NCI-H1092 treated with DMSO at 0.1 percent for 48 hours (cell line): ENCODE results near the gene ARF1.

Source experiments
- DNase-seq: peaks from one replicate; lab custom pipeline; 2025; lab: John Stamatoyannopoulos, UW

ARF1 gene

DNA sequence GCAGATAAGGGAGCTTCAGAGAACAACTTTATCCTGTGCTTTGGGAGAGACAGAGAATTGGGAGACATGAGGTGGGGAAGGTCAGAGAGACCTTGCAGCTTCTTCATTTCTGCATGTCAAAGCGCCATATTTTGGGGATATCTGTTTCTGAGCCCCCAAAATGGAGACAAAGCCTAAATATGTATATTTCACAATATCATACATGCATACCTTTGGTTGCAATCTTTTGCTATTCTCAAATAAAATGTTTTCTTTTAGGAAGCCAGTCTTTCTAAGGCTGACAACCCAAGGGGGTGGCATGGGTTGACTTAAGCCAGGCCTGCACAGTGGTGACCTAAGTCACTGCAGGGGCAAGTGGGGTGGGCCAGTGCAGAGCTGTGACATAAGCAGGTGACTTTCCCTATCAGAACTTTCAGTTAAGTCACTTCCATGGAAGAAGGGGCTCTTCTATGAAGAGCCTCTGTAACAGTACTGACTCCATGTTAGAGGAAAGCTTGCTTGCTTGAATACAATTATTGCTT lies 40.5 kb downstream of the ARF1 start:
- no peak for DNase-seq

DNA sequence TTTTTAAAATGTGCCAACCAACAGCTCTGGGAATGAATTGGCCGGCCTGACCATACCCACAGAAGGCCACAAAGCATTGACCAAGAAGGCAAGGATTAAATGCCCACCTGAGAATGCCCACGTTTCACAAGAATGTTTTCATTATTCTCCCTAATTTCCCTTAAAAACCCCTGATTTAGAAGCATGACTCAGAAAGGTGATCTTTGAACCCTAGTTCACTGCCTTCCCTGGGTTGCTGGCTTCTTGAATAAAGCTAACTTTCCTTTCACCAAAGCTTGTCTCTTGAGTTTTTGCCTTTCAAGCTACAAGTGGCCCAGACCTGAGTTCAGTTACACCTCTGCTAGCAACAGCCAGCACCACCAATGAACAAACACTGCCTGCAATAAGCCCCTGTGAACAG lies 41.0 kb downstream of the ARF1 start:
- DNase-seq: no peak

DNA sequence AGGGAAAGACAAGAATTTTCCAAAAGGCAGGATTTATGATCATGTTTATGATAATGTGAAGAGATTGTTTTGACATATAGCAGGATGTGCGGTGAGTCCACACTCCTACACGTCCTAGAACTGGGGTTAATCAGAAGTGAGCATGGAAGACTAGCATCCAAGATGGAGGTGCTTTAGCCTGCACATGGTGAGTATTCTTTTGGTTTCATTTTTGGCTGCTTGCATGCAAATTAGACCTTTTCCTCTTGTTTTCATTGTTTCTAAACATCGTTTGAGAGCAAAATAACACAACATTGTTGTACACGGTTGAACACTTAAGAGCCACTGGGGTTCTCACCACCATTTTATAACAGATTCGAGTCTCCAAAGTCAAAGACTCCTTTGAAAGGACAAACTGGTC lies 42.7 kb downstream of the ARF1 start:
- DNase-seq: no peak

DNA sequence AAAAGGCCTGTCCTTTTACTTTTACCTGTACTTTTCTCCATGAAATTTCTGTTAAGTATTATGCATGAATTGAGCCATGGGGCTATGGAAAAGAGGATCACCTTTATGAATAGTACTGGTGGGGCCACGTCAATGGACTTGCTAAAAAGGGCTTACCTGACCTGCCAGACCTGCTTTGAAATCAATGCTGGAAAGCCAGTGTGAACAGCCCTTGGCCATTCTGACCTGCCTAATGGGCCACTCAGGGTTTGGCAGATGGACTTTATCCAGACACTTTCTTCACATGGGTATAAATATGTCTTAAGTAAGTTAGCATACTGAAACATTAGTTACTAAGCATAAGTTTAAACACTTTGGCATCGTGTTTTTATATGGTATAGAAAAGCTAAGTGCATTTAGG lies 49.3 kb downstream of the ARF1 start:
- DNase-seq: no peak

DNA sequence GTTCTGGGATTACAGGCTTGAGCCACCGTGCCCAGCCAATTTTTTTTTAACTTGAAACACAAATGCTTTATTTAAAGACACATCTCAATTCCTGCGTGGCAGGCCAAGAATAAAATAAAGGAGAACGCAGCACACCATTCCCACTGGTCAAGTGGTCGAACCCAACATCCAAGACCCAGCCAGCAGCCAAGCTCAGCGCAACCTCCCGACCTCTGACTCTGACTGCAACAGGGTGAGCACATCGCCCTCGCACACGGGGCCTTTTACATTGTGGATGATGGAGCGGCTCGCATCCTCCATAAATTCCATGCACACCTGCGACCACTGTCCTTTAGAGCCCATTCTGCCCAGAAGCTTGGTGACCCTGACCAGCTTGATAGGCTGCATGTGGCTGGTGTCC lies 52.1 kb downstream of the ARF1 start:
- no peak for DNase-seq

DNA sequence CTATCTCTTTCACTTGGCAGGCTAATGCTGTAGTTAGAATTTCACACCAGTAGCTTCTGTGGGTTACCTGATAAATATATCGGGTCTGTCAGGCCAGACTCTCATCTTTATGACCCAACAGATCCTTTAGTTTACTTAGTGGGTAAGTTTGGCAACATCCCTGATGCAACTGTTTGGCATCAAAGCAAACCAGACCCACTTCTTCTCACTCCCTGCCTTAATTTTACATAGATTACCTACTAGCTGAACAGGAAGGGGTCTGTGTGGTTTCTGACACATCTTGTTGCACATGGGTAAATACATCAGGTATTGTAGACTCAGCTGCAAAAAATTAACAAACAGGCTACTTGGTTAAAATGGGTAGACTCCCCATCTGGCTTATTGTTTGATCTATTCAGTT lies 54.4 kb downstream of the ARF1 start:
- DNase-seq: no peak

DNA sequence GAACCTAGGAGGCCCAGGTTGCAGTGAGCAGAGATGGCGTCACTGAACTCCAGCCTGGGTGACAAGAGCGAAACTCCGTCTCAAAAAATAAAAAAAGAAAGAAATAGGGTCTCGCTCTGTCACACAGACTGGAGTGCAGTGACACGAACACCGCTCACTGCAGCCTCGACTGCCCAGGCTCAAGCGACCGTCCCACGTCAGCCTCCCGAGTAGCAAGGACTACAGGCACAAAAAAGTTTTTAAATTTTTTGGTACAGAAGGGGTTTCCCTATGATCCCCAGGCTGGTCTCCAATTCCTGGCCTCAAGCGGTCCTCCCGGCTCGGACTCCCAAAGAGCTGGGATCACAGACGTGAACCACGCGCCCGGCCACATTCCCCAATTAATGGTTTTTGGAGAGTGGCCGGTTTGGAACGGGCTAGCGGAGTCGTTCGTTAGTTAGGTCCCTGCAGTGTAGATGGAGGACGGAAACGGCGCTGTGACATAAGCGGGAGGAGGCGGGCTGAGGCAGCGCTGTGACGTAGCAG lies 57.0 kb downstream of the ARF1 start:
- no peak for DNase-seq

DNA sequence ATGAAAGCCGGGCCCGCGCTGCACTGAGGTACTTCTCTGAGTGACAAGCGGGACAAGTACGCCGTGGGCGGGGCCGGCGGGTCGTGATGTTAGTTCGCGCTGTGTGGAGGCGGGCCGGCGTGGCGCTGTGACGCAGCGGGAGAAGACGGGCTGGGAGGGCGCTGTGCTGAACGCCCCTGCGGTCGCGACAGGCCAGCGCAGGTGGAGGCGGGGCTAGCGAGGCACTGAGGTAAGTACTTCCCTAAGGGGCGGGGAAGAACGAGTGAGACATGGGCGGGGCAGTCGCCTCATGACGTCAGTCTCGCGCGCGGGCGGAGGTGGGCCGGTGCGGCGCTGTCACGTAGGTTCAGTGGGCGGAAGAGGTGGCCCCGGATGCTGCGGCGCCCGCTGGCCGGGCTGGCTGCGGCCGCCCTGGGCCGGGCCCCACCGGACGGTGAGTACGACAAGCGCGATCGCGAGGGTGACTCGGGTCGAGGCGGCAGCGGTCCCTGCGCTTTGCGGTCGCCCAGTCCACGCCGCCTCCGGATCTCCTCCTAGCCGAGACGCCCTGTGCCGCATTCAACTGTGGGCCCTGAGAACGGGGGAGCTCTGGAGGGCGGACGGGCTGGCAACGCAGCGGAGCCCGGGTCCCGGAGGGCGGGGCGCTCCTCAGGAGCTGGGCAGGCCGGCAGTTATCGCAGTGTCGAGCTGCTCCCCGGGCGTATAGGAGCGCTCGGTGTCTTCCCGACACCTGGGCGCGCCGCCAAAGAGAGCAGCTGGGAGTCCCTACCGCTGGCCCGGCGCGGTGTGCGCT lies 57.6 kb downstream of the ARF1 start, which contains the start of gene GUK1:
Gene GUK1 (plus strand): TSS at position 349 of the 793 bp plus-strand sequence. CDS start 24 bp downstream, at position 373.
- peak; percentile 99 for DNase-seq

DNA sequence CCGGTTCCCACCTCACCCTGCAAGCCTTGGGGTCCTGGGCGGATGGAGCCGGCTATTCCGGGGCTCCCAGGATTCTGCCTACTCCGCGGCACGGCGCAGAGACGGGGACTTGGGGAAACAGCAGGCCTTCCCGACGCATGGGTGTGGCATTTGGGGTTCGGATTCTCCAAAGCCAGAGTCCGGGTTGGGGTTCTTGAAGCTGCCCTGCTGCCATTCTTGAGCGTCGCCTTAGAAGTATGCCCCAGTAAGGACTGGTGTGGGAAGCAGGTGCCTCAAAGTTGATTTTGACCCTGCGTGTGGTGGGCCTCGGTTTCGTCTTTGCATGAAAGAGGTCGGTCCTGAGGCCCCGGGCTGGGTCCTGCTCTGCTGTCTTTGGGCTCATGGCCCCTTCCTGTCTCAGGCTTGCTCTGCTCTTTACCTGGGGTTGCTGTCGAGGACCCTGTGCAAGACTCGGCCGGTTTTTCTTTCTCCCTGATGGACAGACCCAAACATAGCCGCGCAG lies 58.3 kb downstream of the ARF1 start:
- no peak for DNase-seq

DNA sequence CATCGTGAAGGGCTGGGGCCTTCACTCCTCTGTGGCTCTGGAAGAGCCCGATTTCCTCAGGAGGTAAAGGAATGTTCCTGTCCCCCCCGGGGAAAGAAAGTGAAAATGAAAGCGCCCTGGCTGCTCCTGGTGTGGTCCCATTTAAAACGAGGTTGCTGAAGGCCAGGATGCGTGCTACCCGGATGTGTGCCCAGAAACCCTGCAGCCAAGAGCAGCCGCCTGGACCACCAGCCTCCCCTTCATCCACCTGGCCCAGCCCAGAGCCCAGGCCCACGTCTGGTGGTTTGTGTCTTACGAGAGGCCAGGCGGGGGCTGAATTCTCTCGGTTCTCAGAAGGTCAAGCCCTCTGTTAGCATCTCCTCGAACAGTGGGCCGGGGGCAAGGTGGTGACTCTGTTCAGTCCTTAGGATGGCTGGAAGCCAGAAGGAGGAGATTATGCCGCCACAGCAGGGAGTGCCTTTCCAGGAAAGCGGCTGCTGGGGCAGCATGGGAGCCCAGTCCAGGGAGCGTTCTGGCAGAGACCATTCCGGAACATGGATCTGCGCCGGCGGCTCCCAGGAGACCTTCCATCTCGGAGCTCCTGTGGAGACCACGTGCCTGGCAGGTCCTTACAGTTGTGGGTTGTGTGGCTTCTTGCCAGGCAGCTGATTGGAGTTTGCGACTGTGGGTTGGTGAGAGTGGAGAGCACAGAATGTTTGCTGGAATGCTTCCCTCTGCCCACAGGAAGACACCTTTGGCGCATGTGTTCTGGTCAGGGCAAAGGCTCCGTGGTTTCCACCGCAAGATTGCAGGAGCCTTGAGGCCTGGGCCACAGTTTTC lies 58.9 kb downstream of the ARF1 start:
- DNase-seq: no peak

DNA sequence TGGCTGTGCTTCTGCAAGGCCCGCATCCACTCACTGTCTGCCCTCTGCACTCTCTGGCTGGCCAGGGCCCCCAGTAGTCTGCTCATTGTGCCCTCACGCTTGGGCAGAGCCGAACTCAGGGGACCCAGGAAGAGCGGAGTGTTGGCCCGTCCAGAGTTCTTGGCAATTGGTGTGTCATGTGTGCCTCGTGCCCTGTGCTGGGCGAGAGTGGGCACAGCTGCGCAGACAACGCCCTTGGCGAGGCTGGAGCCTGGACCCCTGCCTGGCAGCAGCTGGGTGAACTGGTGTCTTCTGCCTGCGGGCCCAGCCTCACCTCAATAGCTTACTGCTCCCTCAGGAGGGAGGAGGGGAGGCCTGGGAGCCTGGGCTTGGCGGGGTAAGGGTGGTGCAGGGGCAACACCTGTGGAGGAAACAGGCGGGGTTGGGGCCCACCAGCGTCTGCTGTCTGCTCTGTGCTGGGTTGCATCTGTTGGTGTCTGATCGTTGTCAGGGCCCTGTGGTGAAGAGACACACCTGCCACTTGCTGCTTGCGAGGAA lies 59.7 kb downstream of the ARF1 start:
- DNase-seq: no peak

DNA sequence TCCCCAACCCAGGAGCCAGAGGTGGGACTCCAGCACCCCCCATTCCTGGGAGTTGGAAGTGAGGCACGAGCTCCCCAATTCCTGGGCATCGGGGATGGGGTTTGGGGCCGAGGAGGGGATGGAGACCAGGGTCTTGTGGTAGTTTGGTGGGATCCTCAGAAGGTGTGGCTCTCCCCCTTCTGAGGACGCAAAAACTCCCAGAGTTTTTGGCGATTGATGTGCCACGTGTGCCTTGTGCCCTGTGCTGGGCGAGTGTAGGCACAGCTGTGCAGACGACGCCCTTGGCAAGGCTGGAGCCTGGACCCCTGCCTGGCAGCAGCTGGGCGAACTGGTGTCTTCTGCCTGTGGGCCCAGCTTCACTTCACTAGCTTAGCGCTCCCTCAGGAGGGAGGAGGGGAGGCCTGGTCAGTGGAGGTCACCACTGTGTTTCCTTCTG lies 60.2 kb downstream of the ARF1 start:
- no peak for DNase-seq

DNA sequence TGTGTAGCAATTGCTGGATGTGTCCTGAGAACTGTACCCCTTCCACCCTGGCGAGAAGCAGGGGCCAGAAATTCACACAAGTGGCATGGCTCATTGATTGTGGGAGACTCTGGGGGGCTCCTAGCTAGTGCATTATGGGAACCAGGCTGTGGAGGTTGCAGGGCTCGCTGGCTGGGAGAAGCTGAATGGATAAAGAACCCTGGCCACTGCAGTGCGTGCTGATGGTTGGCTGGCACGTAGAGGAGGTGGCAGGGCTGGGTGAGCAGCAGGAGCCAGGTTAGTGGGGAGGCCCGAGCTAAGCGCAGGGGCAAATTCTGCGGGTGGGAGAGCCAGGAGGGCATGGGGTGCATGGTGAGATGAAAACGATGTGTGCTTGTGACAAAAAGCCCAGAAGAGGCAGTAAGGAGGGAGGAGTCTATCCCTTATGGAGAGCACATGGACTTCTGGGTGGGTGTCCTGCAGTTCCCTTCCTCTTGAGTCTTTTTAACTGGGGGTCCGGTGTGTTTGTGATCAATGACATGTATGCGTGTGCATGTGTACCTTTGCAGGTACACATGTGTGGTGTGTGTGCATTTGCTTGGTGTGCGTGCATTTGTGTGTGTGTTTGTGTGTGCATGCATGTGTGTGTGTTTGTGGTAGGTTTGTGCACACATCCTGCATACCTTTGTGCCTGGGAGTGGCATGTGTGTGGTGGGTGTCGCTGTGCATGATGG lies 61.1 kb downstream of the ARF1 start:
- no peak for DNase-seq

DNA sequence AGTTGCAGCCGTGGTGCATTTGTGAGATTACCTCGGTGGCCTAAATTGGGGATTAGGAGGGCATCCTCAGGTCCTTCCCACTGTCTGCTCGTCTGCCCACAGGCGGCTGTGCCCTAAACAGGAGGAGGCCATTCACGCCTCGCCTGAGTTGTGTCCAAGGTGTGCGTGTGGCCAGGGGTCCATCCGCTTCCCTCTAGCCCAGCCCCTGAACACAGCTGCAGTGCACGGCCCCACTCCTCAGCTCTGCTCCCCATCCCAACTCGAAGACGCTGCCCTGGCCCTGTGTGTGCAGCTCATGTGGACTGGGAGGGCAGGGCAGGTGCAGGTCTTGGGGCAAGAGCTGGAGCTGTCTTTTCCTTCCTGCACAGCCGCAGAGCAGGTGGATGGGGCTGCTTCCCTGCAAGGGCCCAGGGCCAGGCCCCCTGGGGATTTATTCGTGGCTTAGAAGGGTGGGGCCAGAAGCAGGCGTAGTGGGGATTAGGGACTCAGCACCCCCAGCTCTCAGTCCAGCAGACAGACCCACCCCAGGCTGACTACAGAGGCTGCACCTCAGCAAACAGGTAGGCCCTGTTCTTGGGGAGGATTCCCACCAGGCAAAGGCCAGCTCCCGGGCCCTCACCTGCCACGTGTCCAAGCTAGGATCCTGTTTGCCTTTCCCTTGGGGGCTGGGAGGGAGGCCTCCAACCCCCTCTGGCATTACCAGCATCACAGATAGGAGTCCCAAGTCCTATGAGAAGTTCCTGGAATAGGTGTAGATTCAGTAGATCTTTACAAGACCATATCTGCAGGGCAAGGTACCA lies 61.9 kb downstream of the ARF1 start:
- no peak for DNase-seq

DNA sequence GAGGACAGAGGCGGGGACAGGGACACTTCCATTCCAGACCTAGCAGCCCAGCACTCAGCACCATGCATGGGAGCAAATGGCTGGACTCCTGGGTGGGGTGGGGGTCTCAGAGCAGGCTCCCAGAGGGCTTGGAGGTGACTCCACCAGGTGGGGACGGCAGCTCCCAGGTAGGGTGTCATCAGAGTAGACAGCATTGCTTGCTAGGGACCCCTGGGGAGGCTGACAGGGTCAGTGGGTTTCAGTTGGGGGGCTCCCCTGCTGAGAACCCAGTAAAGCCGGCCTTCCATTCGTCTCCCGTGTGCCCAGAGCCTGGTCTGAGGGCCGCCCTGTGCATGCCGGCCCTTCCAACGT lies 62.5 kb downstream of the ARF1 start:
- no peak for DNase-seq

DNA sequence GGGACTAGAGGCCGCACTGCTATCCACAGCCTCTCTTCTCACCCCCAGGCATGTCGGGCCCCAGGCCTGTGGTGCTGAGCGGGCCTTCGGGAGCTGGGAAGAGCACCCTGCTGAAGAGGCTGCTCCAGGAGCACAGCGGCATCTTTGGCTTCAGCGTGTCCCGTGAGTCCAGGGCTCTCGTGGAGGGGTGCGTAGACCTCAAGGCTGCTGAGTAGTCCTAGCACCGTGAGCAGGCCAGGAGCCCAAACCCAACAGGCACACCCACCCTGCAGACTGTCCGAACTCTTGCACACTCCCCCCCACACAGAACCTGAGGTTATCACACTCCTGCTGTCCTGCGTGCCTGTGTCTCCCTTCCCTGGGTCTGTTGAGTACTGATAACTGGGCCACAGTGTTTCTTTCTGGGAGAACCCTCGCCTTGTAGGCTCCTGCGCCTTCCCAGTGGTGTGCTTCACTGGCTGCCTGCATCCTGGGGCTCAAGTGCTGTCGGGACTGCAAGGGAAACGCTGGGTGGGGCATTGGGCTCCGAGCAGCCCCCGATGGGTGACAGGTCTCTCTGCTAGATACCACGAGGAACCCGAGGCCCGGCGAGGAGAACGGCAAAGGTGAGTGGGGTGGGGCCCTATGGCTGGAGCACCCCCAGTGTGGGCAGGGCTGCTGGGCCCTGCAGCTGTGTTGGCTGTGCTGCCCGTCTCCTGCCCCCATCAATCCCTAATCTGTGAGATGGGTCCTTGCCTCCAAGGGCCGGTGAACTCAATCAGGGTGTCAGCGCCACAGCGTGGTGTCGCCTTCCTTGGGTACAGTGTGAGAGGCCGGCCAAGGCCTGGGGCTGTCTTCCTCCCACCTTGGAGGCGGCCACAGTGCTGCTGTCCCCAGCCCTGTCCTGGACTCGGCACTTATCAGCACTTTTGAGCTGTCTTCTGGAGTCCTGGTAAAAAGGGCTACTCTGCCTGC lies 63.2 kb downstream of the ARF1 start:
- DNase-seq: no peak

DNA sequence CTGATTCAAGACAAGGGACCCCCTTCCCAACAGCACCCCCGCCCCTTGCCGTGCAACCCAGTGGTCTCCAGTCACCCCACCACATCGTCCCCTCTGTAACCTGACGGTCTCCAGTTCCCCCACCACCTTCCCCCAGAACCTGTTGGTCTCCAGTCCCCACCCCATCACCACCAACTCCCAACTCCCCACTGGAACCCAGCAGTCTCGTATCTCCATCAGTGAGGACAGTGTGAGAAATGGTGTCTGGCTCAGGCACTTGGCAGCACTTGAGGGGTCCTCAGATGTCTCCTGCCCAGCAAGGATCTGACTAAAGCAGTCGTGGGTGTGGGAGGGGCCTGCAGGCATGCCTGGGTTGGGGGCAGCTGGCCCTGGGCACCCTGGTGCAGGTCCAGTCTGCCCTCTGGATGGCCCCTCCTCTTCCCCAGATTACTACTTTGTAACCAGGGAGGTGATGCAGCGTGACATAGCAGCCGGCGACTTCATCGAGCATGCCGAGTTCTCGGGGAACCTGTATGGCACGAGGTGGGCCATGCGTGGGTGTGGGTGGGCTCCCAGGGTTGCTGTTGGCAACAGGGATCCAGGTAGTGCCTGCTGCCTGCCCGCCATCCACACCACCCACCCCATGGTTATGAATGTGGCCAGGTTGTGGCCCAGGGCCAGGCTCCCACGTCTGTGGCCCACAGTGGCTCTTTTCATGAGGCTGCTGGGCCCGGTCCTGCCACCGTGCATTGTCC lies 64.1 kb downstream of the ARF1 start:
- DNase-seq: no peak

DNA sequence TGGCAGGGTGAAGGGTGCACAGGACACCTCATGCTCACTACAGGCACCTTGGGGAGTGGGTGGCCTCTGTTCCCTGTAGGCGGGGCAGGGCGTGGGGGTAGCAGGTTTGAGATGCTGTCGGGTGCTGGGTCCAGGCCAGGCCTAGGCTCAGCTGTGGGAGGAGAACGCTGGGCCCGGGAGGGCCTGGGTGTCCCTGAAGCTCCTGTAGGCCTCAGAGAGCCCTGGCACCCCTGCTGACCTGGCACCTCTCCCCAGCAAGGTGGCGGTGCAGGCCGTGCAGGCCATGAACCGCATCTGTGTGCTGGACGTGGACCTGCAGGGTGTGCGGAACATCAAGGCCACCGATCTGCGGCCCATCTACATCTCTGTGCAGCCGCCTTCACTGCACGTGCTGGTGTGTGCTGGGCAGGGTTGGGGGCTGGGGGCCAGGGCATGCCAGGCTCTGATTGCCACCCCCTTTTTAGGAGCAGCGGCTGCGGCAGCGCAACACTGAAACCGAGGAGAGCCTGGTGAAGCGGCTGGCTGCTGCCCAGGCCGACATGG lies 64.7 kb downstream of the ARF1 start:
- no peak for DNase-seq

DNA sequence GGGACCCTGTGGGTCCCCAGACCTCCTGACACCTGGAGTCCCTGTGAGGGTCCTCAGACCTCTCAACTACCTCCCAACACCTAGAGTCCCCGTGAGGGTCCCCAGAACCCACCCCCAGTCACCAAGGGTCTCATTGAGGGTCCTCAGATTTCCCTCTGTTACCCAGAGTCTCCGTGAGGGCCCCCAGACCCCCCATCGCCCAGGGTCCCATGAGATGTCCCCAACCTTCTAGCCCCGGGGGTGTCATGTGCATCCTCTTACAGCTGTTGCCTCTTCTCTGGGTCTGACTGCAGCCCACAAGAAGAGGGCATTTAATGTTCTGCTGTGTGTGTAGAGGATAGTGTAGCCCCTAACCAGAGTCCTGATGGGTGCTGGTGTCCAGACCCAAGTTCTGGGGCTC lies 65.3 kb downstream of the ARF1 start:
- no peak for DNase-seq
